Stimulated activated naive B cell treated with anti-CD40 and anti-IgM and Interleukin-4, amounts not matched to agents 10 μg/mL and 1 μg/mL and 100 μg/mL, for 72 hours (primary cell): ENCODE measurements around the gene DAP3.
"Not testable (repeated sequence)": the region's sequence is repeated elsewhere in the genome, so short reads cannot be mapped to it uniquely, and the experiment has no call there.

ENCODE experiments used
- ATAC-seq, 2 donors: fragments of 150-1000 bp; cut with Tn5 transposase; replicated peaks; 2 replicates each; pipeline ENCODE4 v1.10.0; 2021; ENCODE audit warnings: moderate library complexity in 1 of 2
- DNase-seq: peaks from one replicate; pipeline ENCODE4 v3.0.0; 2021
- H3K27ac Mint-ChIP-seq: one replicate; pipeline ENCODE4 v1.8.0; 2022; ENCODE audit warnings: mild to moderate bottlenecking, mixed read lengths
- H3K27me3 Mint-ChIP-seq, 2 donors: one replicate each; pipeline ENCODE4 v1.8.0; 2022; ENCODE audit warnings: mixed read lengths in 2 of 2
- H3K36me3 Mint-ChIP-seq, 2 donors: one replicate each; pipeline ENCODE4 v1.8.0; 2022; ENCODE audit warnings: mixed read lengths in 2 of 2, mild to moderate bottlenecking in 1 of 2
- H3K4me1 Mint-ChIP-seq, 2 donors: one replicate each; pipeline ENCODE4 v1.8.0; 2022; ENCODE audit warnings: mixed read lengths in 2 of 2, mild to moderate bottlenecking in 1 of 2
- H3K4me3 Mint-ChIP-seq, 2 donors: one replicate each; pipeline ENCODE4 v1.8.0; 2022; ENCODE audit warnings: mild to moderate bottlenecking in 2 of 2, mixed read lengths in 2 of 2, moderate library complexity in 1 of 2
- H3K9me3 Mint-ChIP-seq, 2 donors: one replicate each; pipeline ENCODE4 v1.8.0; 2022; ENCODE audit warnings: mixed read lengths in 2 of 2, mild to moderate bottlenecking in 1 of 2

The DAP3 gene

GRCh38 chr1:155696524-155696923 lies 7.6 kb downstream of the DAP3 start:
- Mint-ChIP-seq H3K4me3 (no peak overlapping the region), H3K9me3 (peaks cover 0 to 3% of the 10 kb centered on the region in 2 donors), H3K36me3 (peaks cover 29 to 50% of the 10 kb centered on the region in 2 donors), H3K4me1 (peaks cover 19 to 40% of the 10 kb centered on the region in 2 donors), H3K27me3 (no peaks in the 10 kb centered on the region), H3K27ac (no peak overlapping the region)
- no peak for DNase-seq
- ATAC-seq, result no peak

- Mint-ChIP-seq H3K27ac (no peak overlapping the region), H3K4me3 (no peak overlapping the region), H3K27me3 (no peaks in the 10 kb centered on the region), H3K36me3 (peaks cover 24 to 45% of the 10 kb centered on the region in 2 donors), H3K9me3 (no peaks in the 10 kb centered on the region), H3K4me1 (peaks cover 16 to 35% of the 10 kb centered on the region in 2 donors)
- no peak for DNase-seq
- ATAC-seq, result no peak
These were observed 8.2 kb downstream of the DAP3 start for GRCh38 chr1:155697046-155697445.

DNA sequence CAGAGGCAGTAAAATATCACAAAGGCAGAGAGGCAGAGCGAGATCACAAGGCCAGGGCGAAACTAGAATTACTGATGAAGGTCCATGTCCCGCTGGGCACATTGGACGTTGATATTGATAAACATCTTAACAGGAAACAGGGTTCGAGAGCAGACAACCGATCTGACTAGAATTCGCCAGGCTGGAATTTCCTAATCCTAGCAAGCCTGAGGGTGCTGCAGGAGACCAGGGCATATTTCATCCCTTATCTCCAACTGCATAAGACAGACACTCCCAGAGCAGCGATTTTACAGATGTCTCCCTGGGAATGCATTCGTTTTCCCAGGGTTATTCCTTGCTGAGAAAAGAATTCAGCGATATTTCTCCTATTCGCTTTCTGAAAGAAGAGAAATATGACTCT lies 8.7 kb downstream of the DAP3 start:
- peaks cover 16 to 31% of the 10 kb centered on the region in 2 donors for H3K4me1 Mint-ChIP-seq
- not testable (repeated sequence) for H3K27me3 Mint-ChIP-seq

DNA sequence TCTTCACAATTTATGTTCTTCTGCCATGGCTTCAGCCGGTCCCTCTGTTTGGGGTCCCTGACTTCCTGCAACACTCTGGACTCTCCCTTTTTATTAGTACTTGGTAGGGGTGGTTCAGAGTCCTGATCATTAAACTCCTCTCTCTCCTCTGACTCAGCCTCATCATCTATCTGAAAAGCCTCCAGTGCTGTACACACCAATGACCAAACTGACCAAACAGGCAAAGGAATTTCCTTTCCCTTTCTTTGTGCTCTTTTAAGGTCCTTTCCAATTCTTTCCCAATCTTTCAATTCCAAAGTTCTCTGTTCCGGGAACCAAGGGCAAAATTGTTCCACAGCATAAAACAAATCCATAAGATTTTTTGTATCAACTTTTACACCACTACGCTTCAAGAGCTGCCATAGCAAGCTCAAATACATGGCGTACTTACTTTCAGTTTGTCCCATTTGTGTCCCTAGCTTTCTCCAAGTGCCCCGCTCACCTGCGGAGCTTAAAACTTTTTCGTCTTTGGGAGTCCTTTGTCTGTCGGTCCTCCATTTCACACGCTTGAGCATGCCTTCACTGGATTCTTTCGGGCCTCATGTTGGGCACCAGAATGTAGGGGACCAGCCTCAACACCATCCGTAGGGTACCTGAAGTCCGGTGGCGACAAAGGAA lies 9.6 kb downstream of the DAP3 start:
- DNase-seq, result no peak
- peaks cover 24 to 44% of the 10 kb centered on the region in 2 donors for H3K36me3 Mint-ChIP-seq
- peaks cover 18 to 33% of the 10 kb centered on the region in 2 donors for H3K4me1 Mint-ChIP-seq
- no peak for ATAC-seq
- H3K9me3 Mint-ChIP-seq, result no peaks in the 10 kb centered on the region
- no peak overlapping the region for H3K4me3 Mint-ChIP-seq
- no peaks in the 10 kb centered on the region for H3K27me3 Mint-ChIP-seq
- no peak overlapping the region for H3K27ac Mint-ChIP-seq

More for the DNA sequence above, 8.7 kb downstream of the DAP3 start:
- not testable (repeated sequence) for DNase-seq, H3K4me3 Mint-ChIP-seq, H3K9me3 Mint-ChIP-seq, ATAC-seq
- peaks cover 20 to 42% of the 10 kb centered on the region in 2 donors for H3K36me3 Mint-ChIP-seq
- H3K27ac Mint-ChIP-seq, result peak overlapping the region; percentile 60

- not testable (repeated sequence) for DNase-seq, ATAC-seq, H3K27me3 Mint-ChIP-seq, H3K27ac Mint-ChIP-seq, H3K9me3 Mint-ChIP-seq, H3K4me3 Mint-ChIP-seq
- Mint-ChIP-seq H3K36me3 (peaks cover 24 to 47% of the 10 kb centered on the region in 2 donors), H3K4me1 (peaks cover 20 to 39% of the 10 kb centered on the region in 2 donors)
These were observed 10.2 kb downstream of the DAP3 start for GRCh38 chr1:155699062-155699461.

GRCh38 chr1:155701675-155702074 lies 12.8 kb downstream of the DAP3 start:
- not testable (repeated sequence) for H3K27ac Mint-ChIP-seq, DNase-seq, ATAC-seq, H3K4me3 Mint-ChIP-seq, H3K9me3 Mint-ChIP-seq, H3K27me3 Mint-ChIP-seq
- Mint-ChIP-seq H3K4me1 (peaks cover 18 to 29% of the 10 kb centered on the region in 2 donors), H3K36me3 (peaks cover 21 to 46% of the 10 kb centered on the region in 2 donors)

- Mint-ChIP-seq H3K4me3 (no peak overlapping the region), H3K27me3 (no peaks in the 10 kb centered on the region), H3K9me3 (no peaks in the 10 kb centered on the region), H3K36me3 (peaks cover 18 to 46% of the 10 kb centered on the region in 2 donors), H3K27ac (peak overlapping the region; percentile 47), H3K4me1 (peaks cover 19 to 30% of the 10 kb centered on the region in 2 donors)
- no peak for ATAC-seq
- no peak for DNase-seq
These were observed 14.3 kb downstream of the DAP3 start for GRCh38 chr1:155703216-155703615.

DNA sequence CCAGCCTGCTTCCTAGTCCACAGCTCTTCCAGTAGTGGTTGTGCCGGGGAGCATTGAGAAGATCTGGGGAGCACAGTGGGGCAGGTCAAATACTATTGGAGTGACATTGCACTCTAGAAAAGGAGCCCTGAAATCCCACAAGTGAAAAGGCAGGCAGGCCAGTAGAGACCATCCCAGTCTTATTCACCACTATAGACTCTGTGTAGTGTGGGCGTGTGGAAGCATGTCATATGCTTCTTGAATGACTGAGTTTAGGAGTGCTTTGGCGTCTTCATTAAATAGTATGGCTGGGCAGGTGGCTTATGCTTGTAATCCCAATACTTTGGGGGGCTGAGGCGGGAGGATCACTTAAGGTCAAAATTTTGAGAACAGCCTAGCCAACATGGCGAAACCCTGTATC lies 15.5 kb downstream of the DAP3 start:
- not testable (repeated sequence) for H3K4me3 Mint-ChIP-seq, ATAC-seq, H3K27me3 Mint-ChIP-seq, H3K9me3 Mint-ChIP-seq, H3K27ac Mint-ChIP-seq, DNase-seq
- Mint-ChIP-seq H3K4me1 (peaks cover 16 to 30% of the 10 kb centered on the region in 2 donors), H3K36me3 (peaks cover 23 to 40% of the 10 kb centered on the region in 2 donors)

GRCh38 chr1:155706139-155706538 lies 17.2 kb downstream of the DAP3 start:
- peak overlapping the region; percentile 14 for H3K27ac Mint-ChIP-seq
- peaks cover 23 to 34% of the 10 kb centered on the region in 2 donors for H3K36me3 Mint-ChIP-seq
- DNase-seq (no peak), ATAC-seq (no peak)
- no peaks in the 10 kb centered on the region for H3K27me3 Mint-ChIP-seq
- no peak overlapping the region for H3K4me3 Mint-ChIP-seq
- H3K9me3 Mint-ChIP-seq, result no peaks in the 10 kb centered on the region
- H3K4me1 Mint-ChIP-seq, result peaks cover 16 to 30% of the 10 kb centered on the region in 2 donors

DNA sequence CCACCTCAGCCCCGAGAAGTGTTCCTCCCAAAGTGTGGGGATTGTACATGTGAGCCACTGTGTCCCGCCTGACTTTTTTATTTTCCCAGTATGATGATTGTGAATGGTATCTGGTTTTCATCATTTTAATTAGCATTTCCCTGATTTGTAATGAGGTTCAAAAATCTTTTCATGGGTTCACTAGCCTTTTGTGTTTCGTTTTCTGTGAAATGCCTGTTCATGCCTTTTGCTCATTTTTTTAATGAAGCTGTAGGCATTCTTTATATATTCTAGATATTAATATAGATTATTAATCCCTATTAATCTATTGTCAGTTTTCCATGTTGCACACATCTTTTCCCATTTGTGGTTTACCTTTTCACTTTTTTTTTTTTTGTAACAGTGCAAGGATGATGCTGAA lies 20.5 kb downstream of the DAP3 start:
- no peak overlapping the region for H3K27ac Mint-ChIP-seq
- no peak overlapping the region for H3K4me3 Mint-ChIP-seq
- H3K27me3 Mint-ChIP-seq, result no peaks in the 10 kb centered on the region
- peaks cover 22 to 34% of the 10 kb centered on the region in 2 donors for H3K36me3 Mint-ChIP-seq
- ATAC-seq (no peak), DNase-seq (no peak)
- H3K9me3 Mint-ChIP-seq, result no peaks in the 10 kb centered on the region
- peaks cover 10 to 17% of the 10 kb centered on the region in 2 donors for H3K4me1 Mint-ChIP-seq

DNA sequence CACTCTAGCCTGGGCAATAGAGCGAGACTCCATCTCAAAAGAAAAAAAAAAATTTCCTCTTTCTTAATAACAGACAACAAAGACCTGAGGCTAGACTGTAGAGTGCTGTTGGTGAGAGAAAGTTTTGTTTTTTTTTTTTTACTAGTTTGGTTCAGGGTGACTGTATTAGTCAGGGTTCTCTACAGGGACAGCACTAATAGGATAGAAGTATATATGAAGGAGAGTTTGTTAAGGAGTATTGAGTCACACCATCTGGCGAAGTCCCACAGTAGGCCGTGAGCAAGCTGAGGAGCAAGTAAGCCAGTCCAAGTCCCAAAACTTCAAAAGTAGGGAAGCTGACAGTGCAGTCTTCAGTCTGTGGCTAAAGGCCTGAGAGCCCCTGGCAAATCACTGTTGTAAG lies 22.6 kb downstream of the DAP3 start:
- not testable (repeated sequence) for ATAC-seq, H3K9me3 Mint-ChIP-seq, H3K27ac Mint-ChIP-seq, DNase-seq, H3K4me3 Mint-ChIP-seq, H3K27me3 Mint-ChIP-seq
- H3K36me3 Mint-ChIP-seq, result peaks cover 31 to 41% of the 10 kb centered on the region in 2 donors
- peaks cover 7 to 16% of the 10 kb centered on the region in 2 donors for H3K4me1 Mint-ChIP-seq

DNA sequence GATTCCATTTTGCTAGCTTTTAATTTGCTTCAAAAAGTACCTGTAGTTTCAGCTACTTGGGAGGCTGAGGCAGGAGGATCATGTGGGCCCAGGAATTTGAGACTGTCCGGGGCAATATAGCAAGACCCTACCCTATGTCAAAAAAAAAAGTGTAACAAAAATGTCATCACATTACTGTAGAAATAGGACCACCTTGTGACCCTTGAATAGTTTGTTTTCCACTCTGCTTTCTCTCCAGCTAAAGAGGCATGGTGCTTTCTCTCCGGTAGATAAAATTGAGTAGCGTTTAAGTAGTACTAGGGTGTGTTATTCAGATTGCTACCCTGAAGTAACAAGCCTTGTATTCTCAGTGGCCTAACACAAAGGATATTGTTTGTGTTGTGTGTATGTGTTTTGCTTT lies 23.7 kb downstream of the DAP3 start:
- not testable (repeated sequence) for DNase-seq, H3K27ac Mint-ChIP-seq, ATAC-seq, H3K9me3 Mint-ChIP-seq, H3K4me3 Mint-ChIP-seq, H3K27me3 Mint-ChIP-seq
- peaks cover 30 to 44% of the 10 kb centered on the region in 2 donors for H3K36me3 Mint-ChIP-seq
- peaks cover 4 to 19% of the 10 kb centered on the region in 2 donors for H3K4me1 Mint-ChIP-seq

- peaks cover 3 to 14% of the 10 kb centered on the region in 2 donors for H3K4me1 Mint-ChIP-seq
- H3K9me3 Mint-ChIP-seq, result no peaks in the 10 kb centered on the region
- no peaks in the 10 kb centered on the region for H3K27me3 Mint-ChIP-seq
- H3K27ac Mint-ChIP-seq, result no peak overlapping the region
- ATAC-seq, result no peak
- peaks cover 27 to 44% of the 10 kb centered on the region in 2 donors for H3K36me3 Mint-ChIP-seq
- no peak overlapping the region for H3K4me3 Mint-ChIP-seq
- DNase-seq, result no peak
These were observed 24.2 kb downstream of the DAP3 start for GRCh38 chr1:155713075-155713474.

GRCh38 chr1:155715056-155715455 lies 26.2 kb downstream of the DAP3 start:
- H3K36me3 Mint-ChIP-seq, result peaks cover 25 to 37% of the 10 kb centered on the region in 2 donors
- not testable (repeated sequence) for H3K27ac Mint-ChIP-seq, H3K9me3 Mint-ChIP-seq, H3K27me3 Mint-ChIP-seq, H3K4me3 Mint-ChIP-seq, DNase-seq, ATAC-seq
- peaks cover 3 to 13% of the 10 kb centered on the region in 2 donors for H3K4me1 Mint-ChIP-seq

- ATAC-seq, result no peak
- H3K27me3 Mint-ChIP-seq, result no peaks in the 10 kb centered on the region
- H3K4me1 Mint-ChIP-seq, result peaks cover 3 to 13% of the 10 kb centered on the region in 2 donors
- H3K4me3 Mint-ChIP-seq, result no peak overlapping the region
- peaks cover 28 to 41% of the 10 kb centered on the region in 2 donors for H3K36me3 Mint-ChIP-seq
- H3K9me3 Mint-ChIP-seq, result no peaks in the 10 kb centered on the region
- no peak for DNase-seq
- H3K27ac Mint-ChIP-seq, result no peak overlapping the region
These were observed 26.9 kb downstream of the DAP3 start for GRCh38 chr1:155715777-155716176.
